Liver (tissue), 9 donors: ENCODE measurements around the gene COMTD1. TPM values are rescaled to one million over a fixed set of nuclear protein-coding genes. Genes with fewer than 3 reads are reported as not detected.

Experiments
- DNase-seq: peaks from one replicate; pipeline ENCODE4 v3.0.0-alpha.2; 2017; ENCODE audit warnings: low spot score
- H3K27ac ChIP-seq, 2 donors: one replicate each; pipeline ENCODE4 v1.7.0; 2013; ENCODE audit warnings: inconsistent platforms in 2 of 2, low read length in 2 of 2, control low read depth in 1 of 2, low read depth in 1 of 2, mild to moderate bottlenecking in 1 of 2
- H3K27me3 ChIP-seq, 4 donors: one replicate each; pipeline versions ENCODE4 v1.6.1 to v1.7.0; 2013; ENCODE audit warnings: low read length in 3 of 4, inconsistent platforms in 1 of 4, mild to moderate bottlenecking in 1 of 4, moderate library complexity in 1 of 4; ENCODE audit not compliant: control insufficient read depth in 4 of 4, insufficient read depth in 4 of 4
- H3K36me3 ChIP-seq, 4 donors: one replicate each; pipeline versions ENCODE4 v1.6.1 to v1.7.0; 2013; ENCODE audit warnings: low read length in 3 of 4, mild to moderate bottlenecking in 3 of 4, low read depth in 1 of 4, moderate library complexity in 1 of 4; ENCODE audit not compliant: control insufficient read depth in 4 of 4, insufficient read depth in 3 of 4
- H3K4me1 ChIP-seq, 4 donors: one replicate each; pipeline versions ENCODE4 v1.6.1 to v1.7.0; 2013; ENCODE audit warnings: low read length in 3 of 4, mild to moderate bottlenecking in 3 of 4, moderate library complexity in 1 of 4; ENCODE audit not compliant: control insufficient read depth in 4 of 4, insufficient read depth in 4 of 4
- H3K4me3 ChIP-seq, 3 donors: one replicate each; pipeline versions ENCODE4 v1.6.1 to v1.7.0; 2013; ENCODE audit warnings: low read length in 3 of 3, control low read depth in 1 of 3, low read depth in 1 of 3, mild to moderate bottlenecking in 1 of 3
- H3K9ac ChIP-seq, 2 donors: one replicate each; pipeline ENCODE4 v1.7.0; 2013; ENCODE audit warnings: low read length in 2 of 2, mild to moderate bottlenecking in 2 of 2, moderate library complexity in 2 of 2, control low read depth in 1 of 2, low read depth in 1 of 2
- H3K9me3 ChIP-seq, 4 donors: one replicate each; pipeline versions ENCODE4 v1.6.1 to v1.7.0; 2013; ENCODE audit warnings: low read length in 3 of 4; ENCODE audit not compliant: control insufficient read depth in 4 of 4
- FOXA1 ChIP-seq: IDR thresholded peaks from 2 replicates; pipeline ENCODE4 v1.6.1; 2016; ENCODE audit warnings: antibody characterized with exemption
- FOXA2 ChIP-seq: IDR thresholded peaks from 2 replicates; pipeline ENCODE4 v1.6.1; 2016; ENCODE audit warnings: antibody characterized with exemption
- GABPA ChIP-seq, 2 donors: IDR thresholded peaks in 1 of 2; conservative IDR thresholded peaks in 1 of 2; 2 replicates each; pipeline ENCODE4 v1.6.1; 2016; ENCODE audit warnings: antibody characterized with exemption in 2 of 2, mild to moderate bottlenecking in 1 of 2, moderate library complexity in 1 of 2
- HNF4A ChIP-seq, 2 donors: conservative IDR thresholded peaks; 2 replicates each; pipeline ENCODE4 v1.6.1; 2016; ENCODE audit warnings: antibody characterized with exemption in 2 of 2, mild to moderate bottlenecking in 2 of 2
- RAD21 ChIP-seq, 2 donors: IDR thresholded peaks; 2 replicates each; pipeline ENCODE4 v1.6.1; 2016; ENCODE audit warnings: antibody characterized with exemption in 2 of 2, mild to moderate bottlenecking in 2 of 2
- RXRA ChIP-seq, 2 donors: IDR thresholded peaks; 2 replicates each; pipeline ENCODE4 v1.6.1; 2017 to 2018; ENCODE audit warnings: antibody characterized with exemption in 2 of 2, mild to moderate bottlenecking in 1 of 2
- SP1 ChIP-seq: IDR thresholded peaks from 2 replicates; pipeline ENCODE4 v1.6.1; 2018; ENCODE audit warnings: antibody characterized with exemption, mild to moderate bottlenecking
- TAF1 ChIP-seq: conservative IDR thresholded peaks from 2 replicates; pipeline ENCODE4 v1.6.1; 2016; ENCODE audit warnings: antibody characterized with exemption, mild to moderate bottlenecking
- YY1 ChIP-seq: IDR thresholded peaks from 2 replicates; pipeline ENCODE4 v1.6.1; 2016; ENCODE audit warnings: antibody characterized with exemption, mild to moderate bottlenecking
- whole genome bisulfite sequencing: extraction: QIAGEN DNeasy Blood & Tissue Kit; methylation state at CpG from one replicate; pipeline ENCODE4 v1.1.7; 2013; 5-methylcytosine and 5-hydroxymethylcytosine counted together
- polyA plus RNA-seq, 2 donors: library from polyadenylated mRNA; stranded (reverse) in 1 of 2; unstranded in 1 of 2; fragments of 200-250 nt in 1 of 2; fragments of >200 nt in 1 of 2; fragmentation: Nextera tagmentation in 1 of 2; extraction: Ambion mirVana in 1 of 2; gene quantifications; one replicate each; pipeline versions ENCODE4 v1.2.1 to v1.2.3, GENCODE V29; 2013 to 2015
- total RNA-seq, 2 donors: library from RNA; depleted of rRNA; stranded (reverse); fragments of >200 nt; gene quantifications; one replicate each; pipeline ENCODE4 v1.2.3, GENCODE V29; 2014
- TF ChIP-seq, protein P1 (sequence below): IDR thresholded peaks from 2 replicates; pipeline ENCODE4 v1.6.1; 2016; ENCODE audit warnings: antibody characterized with exemption, mild to moderate bottlenecking
- TF ChIP-seq, protein P2 (sequence below): IDR thresholded peaks from 2 replicates; pipeline ENCODE4 v1.6.1; 2016; ENCODE audit warnings: antibody characterized with exemption
- TF ChIP-seq, protein P3 (sequence below): IDR thresholded peaks from 2 replicates; pipeline ENCODE4 v1.6.1; 2016; ENCODE audit warnings: antibody characterized with exemption
- TF ChIP-seq, protein P4 (sequence below): fragments of 150-350 bp; IDR thresholded peaks from 2 replicates; pipeline ENCODE4 v1.5.1; 2017; ENCODE audit warnings: improper control_type of control experiment, low read depth, low read length; ENCODE audit not compliant: missing input control
- TF ChIP-seq, protein P5 (sequence below): IDR thresholded peaks from 2 replicates; pipeline ENCODE4 v1.6.1; 2016; ENCODE audit warnings: antibody characterized with exemption
- donor health status: healthy.
- donor health status: healthy.
- donor health status: healthy.
- donor health status: healthy.
- donor health status: healthy.

Gene COMTD1
- total and polyA plus RNA-seq, 4 donors, result 6.5 to 44.2 (median 26.5) TPM

DNA sequence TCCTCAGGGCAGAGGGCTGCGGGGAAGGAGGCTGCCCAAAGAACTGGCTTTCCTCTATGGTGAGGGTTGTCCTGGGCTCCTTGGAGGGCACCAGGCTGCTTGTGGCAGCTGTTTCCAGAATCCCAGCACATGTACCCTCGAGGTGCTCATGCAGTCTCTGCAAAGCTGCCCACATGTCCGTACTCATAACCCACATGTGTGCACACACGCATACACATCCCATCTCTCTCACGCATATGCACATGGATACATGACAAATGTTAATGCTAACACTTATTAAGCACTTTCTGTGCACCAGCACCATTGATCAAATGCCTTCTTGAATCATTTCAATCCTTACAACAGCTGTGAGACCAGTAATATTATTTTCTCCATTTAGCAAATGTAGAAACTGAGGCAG, 36.3 kb upstream of the COMTD1 start:
- H3K36me3 ChIP-seq, result no peaks in the 10 kb centered on the region
- DNase-seq, result no peak
- no peak overlapping the region for H3K27ac ChIP-seq
- peaks cover 0 to 2% (median 0%) of the 10 kb centered on the region in 4 donors for H3K4me1 ChIP-seq
- TF ChIP-seq, protein P1, sequence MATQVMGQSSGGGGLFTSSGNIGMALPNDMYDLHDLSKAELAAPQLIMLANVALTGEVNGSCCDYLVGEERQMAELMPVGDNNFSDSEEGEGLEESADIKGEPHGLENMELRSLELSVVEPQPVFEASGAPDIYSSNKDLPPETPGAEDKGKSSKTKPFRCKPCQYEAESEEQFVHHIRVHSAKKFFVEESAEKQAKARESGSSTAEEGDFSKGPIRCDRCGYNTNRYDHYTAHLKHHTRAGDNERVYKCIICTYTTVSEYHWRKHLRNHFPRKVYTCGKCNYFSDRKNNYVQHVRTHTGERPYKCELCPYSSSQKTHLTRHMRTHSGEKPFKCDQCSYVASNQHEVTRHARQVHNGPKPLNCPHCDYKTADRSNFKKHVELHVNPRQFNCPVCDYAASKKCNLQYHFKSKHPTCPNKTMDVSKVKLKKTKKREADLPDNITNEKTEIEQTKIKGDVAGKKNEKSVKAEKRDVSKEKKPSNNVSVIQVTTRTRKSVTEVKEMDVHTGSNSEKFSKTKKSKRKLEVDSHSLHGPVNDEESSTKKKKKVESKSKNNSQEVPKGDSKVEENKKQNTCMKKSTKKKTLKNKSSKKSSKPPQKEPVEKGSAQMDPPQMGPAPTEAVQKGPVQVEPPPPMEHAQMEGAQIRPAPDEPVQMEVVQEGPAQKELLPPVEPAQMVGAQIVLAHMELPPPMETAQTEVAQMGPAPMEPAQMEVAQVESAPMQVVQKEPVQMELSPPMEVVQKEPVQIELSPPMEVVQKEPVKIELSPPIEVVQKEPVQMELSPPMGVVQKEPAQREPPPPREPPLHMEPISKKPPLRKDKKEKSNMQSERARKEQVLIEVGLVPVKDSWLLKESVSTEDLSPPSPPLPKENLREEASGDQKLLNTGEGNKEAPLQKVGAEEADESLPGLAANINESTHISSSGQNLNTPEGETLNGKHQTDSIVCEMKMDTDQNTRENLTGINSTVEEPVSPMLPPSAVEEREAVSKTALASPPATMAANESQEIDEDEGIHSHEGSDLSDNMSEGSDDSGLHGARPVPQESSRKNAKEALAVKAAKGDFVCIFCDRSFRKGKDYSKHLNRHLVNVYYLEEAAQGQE, result no peak
- TF ChIP-seq FOXA2, result no peak
- TF ChIP-seq, protein P2, sequence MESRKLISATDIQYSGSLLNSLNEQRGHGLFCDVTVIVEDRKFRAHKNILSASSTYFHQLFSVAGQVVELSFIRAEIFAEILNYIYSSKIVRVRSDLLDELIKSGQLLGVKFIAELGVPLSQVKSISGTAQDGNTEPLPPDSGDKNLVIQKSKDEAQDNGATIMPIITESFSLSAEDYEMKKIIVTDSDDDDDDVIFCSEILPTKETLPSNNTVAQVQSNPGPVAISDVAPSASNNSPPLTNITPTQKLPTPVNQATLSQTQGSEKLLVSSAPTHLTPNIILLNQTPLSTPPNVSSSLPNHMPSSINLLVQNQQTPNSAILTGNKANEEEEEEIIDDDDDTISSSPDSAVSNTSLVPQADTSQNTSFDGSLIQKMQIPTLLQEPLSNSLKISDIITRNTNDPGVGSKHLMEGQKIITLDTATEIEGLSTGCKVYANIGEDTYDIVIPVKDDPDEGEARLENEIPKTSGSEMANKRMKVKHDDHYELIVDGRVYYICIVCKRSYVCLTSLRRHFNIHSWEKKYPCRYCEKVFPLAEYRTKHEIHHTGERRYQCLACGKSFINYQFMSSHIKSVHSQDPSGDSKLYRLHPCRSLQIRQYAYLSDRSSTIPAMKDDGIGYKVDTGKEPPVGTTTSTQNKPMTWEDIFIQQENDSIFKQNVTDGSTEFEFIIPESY, result no peak
- TF ChIP-seq SP1, result no peak
- TF ChIP-seq YY1, result no peak
- TF ChIP-seq, protein P3, sequence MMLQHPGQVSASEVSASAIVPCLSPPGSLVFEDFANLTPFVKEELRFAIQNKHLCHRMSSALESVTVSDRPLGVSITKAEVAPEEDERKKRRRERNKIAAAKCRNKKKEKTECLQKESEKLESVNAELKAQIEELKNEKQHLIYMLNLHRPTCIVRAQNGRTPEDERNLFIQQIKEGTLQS, result no peak
- no peak for TF ChIP-seq RXRA (IDR thresholded peaks at IDR 0.05)
- no peak for TF ChIP-seq RAD21 (IDR thresholded peaks at IDR 0.05)
- TF ChIP-seq HNF4A (conservative IDR thresholded peaks at IDR 0.05), result no peak
- TF ChIP-seq, protein P4, sequence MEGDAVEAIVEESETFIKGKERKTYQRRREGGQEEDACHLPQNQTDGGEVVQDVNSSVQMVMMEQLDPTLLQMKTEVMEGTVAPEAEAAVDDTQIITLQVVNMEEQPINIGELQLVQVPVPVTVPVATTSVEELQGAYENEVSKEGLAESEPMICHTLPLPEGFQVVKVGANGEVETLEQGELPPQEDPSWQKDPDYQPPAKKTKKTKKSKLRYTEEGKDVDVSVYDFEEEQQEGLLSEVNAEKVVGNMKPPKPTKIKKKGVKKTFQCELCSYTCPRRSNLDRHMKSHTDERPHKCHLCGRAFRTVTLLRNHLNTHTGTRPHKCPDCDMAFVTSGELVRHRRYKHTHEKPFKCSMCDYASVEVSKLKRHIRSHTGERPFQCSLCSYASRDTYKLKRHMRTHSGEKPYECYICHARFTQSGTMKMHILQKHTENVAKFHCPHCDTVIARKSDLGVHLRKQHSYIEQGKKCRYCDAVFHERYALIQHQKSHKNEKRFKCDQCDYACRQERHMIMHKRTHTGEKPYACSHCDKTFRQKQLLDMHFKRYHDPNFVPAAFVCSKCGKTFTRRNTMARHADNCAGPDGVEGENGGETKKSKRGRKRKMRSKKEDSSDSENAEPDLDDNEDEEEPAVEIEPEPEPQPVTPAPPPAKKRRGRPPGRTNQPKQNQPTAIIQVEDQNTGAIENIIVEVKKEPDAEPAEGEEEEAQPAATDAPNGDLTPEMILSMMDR, result no peak
- no peak overlapping the region for H3K4me3 ChIP-seq
- no peak overlapping the region for H3K9ac ChIP-seq
- no peaks in the 10 kb centered on the region for H3K27me3 ChIP-seq
- 93% methylated on average over 5 of the region's 5 CpGs for WGBS
- no peaks in the 10 kb centered on the region for H3K9me3 ChIP-seq

DNA sequence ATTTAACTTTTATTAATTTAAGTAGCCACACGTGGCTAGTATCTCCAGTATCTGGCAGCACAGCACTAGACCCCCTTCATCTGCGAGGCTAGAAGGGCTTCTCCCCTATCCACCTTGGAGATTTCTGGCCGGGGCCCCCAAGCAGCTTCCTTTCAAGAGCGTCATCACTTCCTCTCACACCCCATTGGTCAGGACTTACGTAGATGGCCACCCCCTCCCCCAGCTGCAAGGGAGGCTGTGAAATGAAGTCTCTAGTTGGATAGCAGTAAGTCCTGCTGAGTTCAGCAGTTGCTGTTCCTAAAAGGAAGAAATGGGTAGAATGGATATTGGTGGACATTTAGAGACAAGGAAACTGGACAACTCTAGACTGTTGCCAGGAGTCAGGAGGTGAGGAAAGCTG, 33.8 kb upstream of the COMTD1 start:
- no peak overlapping the region for H3K27ac ChIP-seq
- H3K36me3 ChIP-seq, result no peaks in the 10 kb centered on the region
- no peaks in the 10 kb centered on the region for H3K9me3 ChIP-seq
- WGBS, result 91% methylated on average over 5 of the region's 5 CpGs
- no peak overlapping the region for H3K9ac ChIP-seq
- H3K4me3 ChIP-seq, result no peak overlapping the region
- H3K27me3 ChIP-seq, result no peaks in the 10 kb centered on the region
- no peak for TF ChIP-seq SP1
- no peak for TF ChIP-seq FOXA1
- no peak for TF ChIP-seq GABPA (IDR thresholded peaks at IDR 0.05 in 1 of 2, conservative IDR thresholded peaks at IDR 0.05 in 1 of 2)
- no peak for TF ChIP-seq FOXA2
- TF ChIP-seq RAD21 (IDR thresholded peaks at IDR 0.05), result no peak
- TF ChIP-seq, protein P5, sequence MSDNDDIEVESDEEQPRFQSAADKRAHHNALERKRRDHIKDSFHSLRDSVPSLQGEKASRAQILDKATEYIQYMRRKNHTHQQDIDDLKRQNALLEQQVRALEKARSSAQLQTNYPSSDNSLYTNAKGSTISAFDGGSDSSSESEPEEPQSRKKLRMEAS, result no peak
- TF ChIP-seq RXRA (IDR thresholded peaks at IDR 0.05), result no peak
- no peak for TF ChIP-seq TAF1
- H3K4me1 ChIP-seq, result peaks cover 0 to 2% (median 0%) of the 10 kb centered on the region in 4 donors
- DNase-seq, result no peak
